ENCODE data around the gene ITPK1. TPM values are rescaled to one million over a fixed set of nuclear protein-coding genes. Genes with fewer than 3 reads are reported as not detected.
"Not testable (repeated sequence)": the region's sequence is repeated elsewhere in the genome, so short reads cannot be mapped to it uniquely, and the experiment has no call there.

ITPK1 gene
- total and polyA plus RNA-seq, 10 of the 15 experiments (the other 5 are each of a cell fraction or from before 2014, with no cell fraction given), result 1.3 to 73.2 (median 27.0) TPM

DNA sequence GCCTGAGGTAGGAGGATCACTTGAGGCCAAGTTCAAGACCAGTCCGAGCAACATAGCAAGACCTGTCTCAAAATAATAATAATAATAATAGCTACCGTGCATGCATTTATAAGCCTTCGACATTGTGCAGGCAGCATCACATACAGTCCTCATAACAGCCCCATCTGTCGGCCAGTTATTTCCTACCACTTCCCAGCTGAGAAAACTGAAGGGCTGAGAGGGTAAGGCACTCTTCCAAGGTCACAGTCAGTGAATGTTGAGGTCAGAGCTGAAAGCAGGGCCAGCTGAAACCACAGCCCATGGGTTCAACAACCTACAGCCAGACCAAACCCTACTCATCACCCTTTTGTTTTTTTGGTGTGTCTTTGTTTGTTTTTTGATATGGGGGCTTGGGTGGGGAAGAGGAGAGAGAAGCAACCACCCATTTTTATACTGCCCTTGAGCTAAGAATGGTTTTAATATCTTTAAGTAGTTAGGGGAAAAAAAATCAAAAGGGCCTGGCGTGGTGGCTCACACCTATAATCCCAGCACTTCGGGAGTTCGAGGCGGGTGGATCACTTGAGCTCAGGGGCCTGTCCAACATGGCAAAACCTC is 16.8 kb upstream of the ITPK1 start (continued):
- TF ChIP-seq, protein P1, sequence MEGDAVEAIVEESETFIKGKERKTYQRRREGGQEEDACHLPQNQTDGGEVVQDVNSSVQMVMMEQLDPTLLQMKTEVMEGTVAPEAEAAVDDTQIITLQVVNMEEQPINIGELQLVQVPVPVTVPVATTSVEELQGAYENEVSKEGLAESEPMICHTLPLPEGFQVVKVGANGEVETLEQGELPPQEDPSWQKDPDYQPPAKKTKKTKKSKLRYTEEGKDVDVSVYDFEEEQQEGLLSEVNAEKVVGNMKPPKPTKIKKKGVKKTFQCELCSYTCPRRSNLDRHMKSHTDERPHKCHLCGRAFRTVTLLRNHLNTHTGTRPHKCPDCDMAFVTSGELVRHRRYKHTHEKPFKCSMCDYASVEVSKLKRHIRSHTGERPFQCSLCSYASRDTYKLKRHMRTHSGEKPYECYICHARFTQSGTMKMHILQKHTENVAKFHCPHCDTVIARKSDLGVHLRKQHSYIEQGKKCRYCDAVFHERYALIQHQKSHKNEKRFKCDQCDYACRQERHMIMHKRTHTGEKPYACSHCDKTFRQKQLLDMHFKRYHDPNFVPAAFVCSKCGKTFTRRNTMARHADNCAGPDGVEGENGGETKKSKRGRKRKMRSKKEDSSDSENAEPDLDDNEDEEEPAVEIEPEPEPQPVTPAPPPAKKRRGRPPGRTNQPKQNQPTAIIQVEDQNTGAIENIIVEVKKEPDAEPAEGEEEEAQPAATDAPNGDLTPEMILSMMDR (IDR thresholded peaks at IDR 0.05 in 2 of 3, conservative IDR thresholded peaks at IDR 0.05 in 1 of 3; ENCODE audit: control insufficient read depth in 2 of 3, extremely low read depth in 1 of 3, insufficient read depth in 1 of 3, low read depth in 3 of 3, low read length in 3 of 3), result peak; percentile 51 to 64 (median 62)
- TF ChIP-seq TBL1XR1 (IDR thresholded peaks at IDR 0.05; ENCODE audit: low read depth, low read length), result no peak
- TF ChIP-seq MLLT1 (IDR thresholded peaks at IDR 0.05), result no peak
- no peak for TF ChIP-seq ATF7 (IDR thresholded peaks at IDR 0.05; ENCODE audit: low read depth)
- TF ChIP-seq ZSCAN29 (IDR thresholded peaks at IDR 0.05), result no peak
- no peak for TF ChIP-seq RB1 (IDR thresholded peaks at IDR 0.05; ENCODE audit: borderline replicate concordance)
- TF ChIP-seq HCFC1 (IDR thresholded peaks at IDR 0.05; ENCODE audit: low read length), result no peak
- TF ChIP-seq MYC (IDR thresholded peaks at IDR 0.05; ENCODE audit: insufficient read depth, insufficient read length, insufficient replicate concordance, low read length, severe bottlenecking), result no peak
- TF ChIP-seq, protein P2, sequence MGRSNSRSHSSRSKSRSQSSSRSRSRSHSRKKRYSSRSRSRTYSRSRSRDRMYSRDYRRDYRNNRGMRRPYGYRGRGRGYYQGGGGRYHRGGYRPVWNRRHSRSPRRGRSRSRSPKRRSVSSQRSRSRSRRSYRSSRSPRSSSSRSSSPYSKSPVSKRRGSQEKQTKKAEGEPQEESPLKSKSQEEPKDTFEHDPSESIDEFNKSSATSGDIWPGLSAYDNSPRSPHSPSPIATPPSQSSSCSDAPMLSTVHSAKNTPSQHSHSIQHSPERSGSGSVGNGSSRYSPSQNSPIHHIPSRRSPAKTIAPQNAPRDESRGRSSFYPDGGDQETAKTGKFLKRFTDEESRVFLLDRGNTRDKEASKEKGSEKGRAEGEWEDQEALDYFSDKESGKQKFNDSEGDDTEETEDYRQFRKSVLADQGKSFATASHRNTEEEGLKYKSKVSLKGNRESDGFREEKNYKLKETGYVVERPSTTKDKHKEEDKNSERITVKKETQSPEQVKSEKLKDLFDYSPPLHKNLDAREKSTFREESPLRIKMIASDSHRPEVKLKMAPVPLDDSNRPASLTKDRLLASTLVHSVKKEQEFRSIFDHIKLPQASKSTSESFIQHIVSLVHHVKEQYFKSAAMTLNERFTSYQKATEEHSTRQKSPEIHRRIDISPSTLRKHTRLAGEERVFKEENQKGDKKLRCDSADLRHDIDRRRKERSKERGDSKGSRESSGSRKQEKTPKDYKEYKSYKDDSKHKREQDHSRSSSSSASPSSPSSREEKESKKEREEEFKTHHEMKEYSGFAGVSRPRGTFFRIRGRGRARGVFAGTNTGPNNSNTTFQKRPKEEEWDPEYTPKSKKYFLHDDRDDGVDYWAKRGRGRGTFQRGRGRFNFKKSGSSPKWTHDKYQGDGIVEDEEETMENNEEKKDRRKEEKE (IDR thresholded peaks at IDR 0.05), result no peak
- TF ChIP-seq STAT1 (conservative IDR thresholded peaks at IDR 0.05), result no peak

GRCh38 chr14:93131257-93131820 is 15.6 kb upstream of the ITPK1 start:
- H3K4me3 ChIP-seq; H3K27me3 ChIP-seq (replicated peaks in 1 of 2; ENCODE audit: control insufficient read depth in 2 of 2, insufficient read depth in 2 of 2, low read length in 1 of 2); ATAC-seq; in situ Hi-C loops (cut with MboI); BruUV-seq (replicated peaks); H3K79me2 ChIP-seq (ENCODE audit: control insufficient read depth, insufficient read depth, low read length); H2AFZ ChIP-seq (ENCODE audit: control insufficient read depth, low read depth, low read length); DNase-seq (ENCODE audit: low read depth, low spot score); H3K9me3 ChIP-seq (replicated peaks; ENCODE audit: control insufficient read depth, insufficient read depth, low read length); H3K4me1 ChIP-seq (ENCODE audit: control insufficient read depth, insufficient read depth, low read length); FAIRE-seq; H4K20me1 ChIP-seq (ENCODE audit: control insufficient read depth, insufficient read depth); intact Hi-C loops (cut with micrococcal nuclease; ENCODE audit: unreplicated experiment); H3K4me2 ChIP-seq (ENCODE audit: control insufficient read depth, insufficient read depth); H3K36me3 ChIP-seq (ENCODE audit: control insufficient read depth in 2 of 2, insufficient read depth in 2 of 2, low read length in 1 of 2); H3K9ac ChIP-seq (ENCODE audit: control insufficient read depth, insufficient read depth, low read length); H3K27ac ChIP-seq (ENCODE audit: control insufficient read depth, insufficient read depth): not testable (repeated sequence)
- ChIA-PET CTCF (interaction anchor here (0.6 to 12.8 kb wide), 21 partner anchors 10 to 416 kb away, joined by 3 to 287 read pairs (median 5); partner anchors contain the start of gene ITPK1), RAD21 (ENCODE audit: unreplicated experiment) (interaction anchor here (1.0 to 12.3 kb wide), 7 partner anchors 12 to 179 kb away, joined by 3 to 163 read pairs (median 10); partner anchors contain the start of gene ITPK1), POLR2A (interaction anchor here (1.3 to 2.1 kb wide), 3 partner anchors 10 to 18 kb away, joined by 6 to 9 read pairs (median 8); no protein-coding TSS in a partner anchor), SMC1A (ENCODE audit: uncharacterized antibody, unreplicated experiment) (interaction anchor here (0.6 to 4.2 kb wide), 10 partner anchors 8 to 415 kb away, joined by 3 to 103 read pairs (median 8); partner anchors contain the start of gene ITPK1)
- 34% methylated on average over 4 of the region's 5 CpGs for WGBS (ENCODE audit: insufficient coverage, insufficient replicate concordance, low lambda C conversion rate, missing lambda C conversion rate)

All from GM12878 (cell line).